ENCODE results near the gene NUP214.

GRCh38 chr9:131167936-131168335, 42.5 kb downstream of the NUP214 start:
- no peak for TF ChIP-seq CTCF (IDR thresholded peaks at IDR 0.05)
- no peak for TF ChIP-seq ZBTB33 (IDR thresholded peaks at IDR 0.05; ENCODE audit: borderline replicate concordance, low read depth)
- TF ChIP-seq RFX5 (IDR thresholded peaks at IDR 0.05; ENCODE audit: low read length): no peak
- no peak for TF ChIP-seq TAF1 (IDR thresholded peaks at IDR 0.05; ENCODE audit: borderline replicate concordance, low read depth, low read length)
- no peak for TF ChIP-seq RAD21 (IDR thresholded peaks at IDR 0.05; ENCODE audit: low read length)
- no peak for TF ChIP-seq FOXM1 (IDR thresholded peaks at IDR 0.05; ENCODE audit: low read depth)
- TF ChIP-seq EP300 (IDR thresholded peaks at IDR 0.05; ENCODE audit: borderline replicate concordance in 1 of 2, low read depth in 1 of 2, low read length in 1 of 2): no peak

Measured in SK-N-SH (cell line).